ENCODE data around the gene BSN. TPM values are rescaled to one million over a fixed set of nuclear protein-coding genes. Genes with fewer than 3 reads are reported as not detected.
A peak's percentile ranks its signal among the peaks of the same experiment; 100 is the strongest.

Gene BSN
- total RNA-seq, 1 donor from 2014 or later = 0.77 TPM

DNA sequence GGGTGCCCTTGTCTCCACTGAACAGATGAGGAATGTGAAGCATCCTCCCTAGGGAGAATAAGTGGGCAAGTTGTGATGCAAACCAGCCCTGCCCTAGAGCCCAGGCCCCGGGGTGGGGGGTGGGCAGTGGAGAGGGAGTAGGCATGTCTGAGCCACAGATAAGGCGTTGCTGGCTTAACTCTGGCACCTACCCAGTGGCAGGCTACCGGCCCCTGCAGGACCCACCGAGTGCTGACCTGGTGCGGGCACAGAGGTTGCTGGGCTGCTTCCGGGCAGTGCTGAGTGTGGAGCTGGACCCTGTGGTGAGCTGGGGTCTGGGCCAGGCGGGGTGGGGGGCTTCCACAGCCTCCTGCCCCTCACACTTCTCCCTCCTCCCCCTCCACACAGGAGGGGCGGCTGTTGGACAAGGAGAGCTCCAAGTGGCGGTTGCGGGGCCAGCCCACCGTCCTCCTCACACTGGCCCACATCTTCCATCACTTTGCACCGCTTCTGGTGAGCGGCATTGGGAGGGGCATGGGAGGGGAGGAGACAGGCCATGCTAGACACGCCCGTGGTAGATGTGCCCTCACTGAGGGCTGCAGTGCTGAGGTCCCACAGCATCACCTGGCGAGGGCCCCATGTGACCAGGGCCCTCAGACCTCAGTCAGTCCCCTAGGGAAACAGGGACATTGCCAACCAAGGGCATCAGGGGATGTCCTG lies 145.2 kb downstream of the BSN start:
- Mint-ChIP-seq H3K4me1 (ENCODE audit: low read depth) (peaks cover 7% of the 10 kb centered on the region), H3K9me3 (ENCODE audit: low read depth) (no peaks in the 10 kb centered on the region), H3K27ac (ENCODE audit: unreplicated experiment) (no peak overlapping the region), H3K4me3 (ENCODE audit: unreplicated experiment) (no peak overlapping the region), H3K27me3 (ENCODE audit: low read depth) (no peaks in the 10 kb centered on the region), H3K36me3 (ENCODE audit: low read depth) (peaks cover 4% of the 10 kb centered on the region)
- no peak for DNase-seq (ENCODE audit: low spot score)
- TF ChIP-seq, protein P1, sequence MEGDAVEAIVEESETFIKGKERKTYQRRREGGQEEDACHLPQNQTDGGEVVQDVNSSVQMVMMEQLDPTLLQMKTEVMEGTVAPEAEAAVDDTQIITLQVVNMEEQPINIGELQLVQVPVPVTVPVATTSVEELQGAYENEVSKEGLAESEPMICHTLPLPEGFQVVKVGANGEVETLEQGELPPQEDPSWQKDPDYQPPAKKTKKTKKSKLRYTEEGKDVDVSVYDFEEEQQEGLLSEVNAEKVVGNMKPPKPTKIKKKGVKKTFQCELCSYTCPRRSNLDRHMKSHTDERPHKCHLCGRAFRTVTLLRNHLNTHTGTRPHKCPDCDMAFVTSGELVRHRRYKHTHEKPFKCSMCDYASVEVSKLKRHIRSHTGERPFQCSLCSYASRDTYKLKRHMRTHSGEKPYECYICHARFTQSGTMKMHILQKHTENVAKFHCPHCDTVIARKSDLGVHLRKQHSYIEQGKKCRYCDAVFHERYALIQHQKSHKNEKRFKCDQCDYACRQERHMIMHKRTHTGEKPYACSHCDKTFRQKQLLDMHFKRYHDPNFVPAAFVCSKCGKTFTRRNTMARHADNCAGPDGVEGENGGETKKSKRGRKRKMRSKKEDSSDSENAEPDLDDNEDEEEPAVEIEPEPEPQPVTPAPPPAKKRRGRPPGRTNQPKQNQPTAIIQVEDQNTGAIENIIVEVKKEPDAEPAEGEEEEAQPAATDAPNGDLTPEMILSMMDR (IDR thresholded peaks at IDR 0.05) = no peak

DNA sequence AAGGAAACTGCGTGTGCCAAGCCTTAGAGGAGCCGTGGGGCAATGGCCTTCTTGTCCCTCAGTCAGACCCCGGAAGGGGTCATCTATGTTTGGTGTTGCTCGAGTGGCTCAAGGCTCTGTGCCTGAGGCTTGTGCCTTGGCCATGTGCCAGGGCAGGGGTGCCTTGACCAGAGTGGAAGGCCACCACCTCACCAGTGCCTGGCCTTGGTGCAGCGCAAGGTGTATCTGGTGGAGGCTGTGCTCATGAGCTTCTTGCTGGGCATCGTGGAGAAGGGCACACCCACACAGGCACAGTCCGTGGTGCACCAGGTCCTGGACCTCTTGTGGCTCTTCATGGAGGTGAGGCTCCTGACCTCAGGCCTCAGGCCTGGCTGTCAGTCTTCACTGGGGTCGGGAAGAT lies 145.7 kb downstream of the BSN start:
- no peaks in the 10 kb centered on the region for H3K27me3 Mint-ChIP-seq (ENCODE audit: low read depth)
- H3K9me3 Mint-ChIP-seq (ENCODE audit: low read depth) = no peaks in the 10 kb centered on the region
- H3K4me1 Mint-ChIP-seq (ENCODE audit: low read depth) = peaks cover 7% of the 10 kb centered on the region
- H3K27ac Mint-ChIP-seq (ENCODE audit: unreplicated experiment) = no peak overlapping the region
- TF ChIP-seq, protein P1 (IDR thresholded peaks at IDR 0.05) = no peak
- no peak for DNase-seq (ENCODE audit: low spot score)
- no peak overlapping the region for H3K4me3 Mint-ChIP-seq (ENCODE audit: unreplicated experiment)
- H3K36me3 Mint-ChIP-seq (ENCODE audit: low read depth) = peaks cover 4% of the 10 kb centered on the region

DNA sequence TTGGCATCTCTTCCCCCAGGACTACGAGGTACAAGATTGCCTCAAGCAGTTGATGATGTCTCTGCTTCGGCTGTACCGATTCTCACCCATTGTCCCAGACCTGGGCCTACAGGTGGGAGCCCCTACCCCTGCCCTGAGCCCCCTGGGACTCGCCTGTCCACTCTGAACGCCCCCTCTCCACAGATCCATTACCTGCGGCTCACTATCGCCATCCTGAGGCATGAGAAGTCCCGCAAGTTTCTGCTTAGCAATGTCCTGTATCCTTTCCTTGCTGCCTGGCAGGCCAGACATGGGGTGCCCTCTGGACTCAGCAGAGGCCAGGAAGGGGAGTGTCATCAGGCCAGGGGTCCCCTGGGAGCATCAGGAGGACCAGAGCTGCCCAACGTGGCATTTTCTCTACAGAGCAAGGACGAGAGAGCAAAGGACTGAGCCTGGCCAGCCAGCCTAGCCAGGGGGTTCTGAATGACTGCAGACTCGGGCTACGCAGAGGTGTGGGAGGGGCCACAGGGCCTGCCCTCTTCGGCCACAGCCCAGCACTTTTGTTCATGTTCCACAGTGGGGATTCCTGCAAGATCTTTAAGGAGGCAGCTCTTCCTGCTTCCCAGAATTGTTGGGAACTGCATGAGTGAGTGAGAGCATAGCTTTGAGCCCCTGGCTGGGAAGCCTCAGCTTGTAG lies 146.3 kb downstream of the BSN start:
- H3K4me1 Mint-ChIP-seq (ENCODE audit: low read depth) = peaks cover 7% of the 10 kb centered on the region
- no peaks in the 10 kb centered on the region for H3K9me3 Mint-ChIP-seq (ENCODE audit: low read depth)
- H3K27ac Mint-ChIP-seq (ENCODE audit: unreplicated experiment) = no peak overlapping the region
- no peaks in the 10 kb centered on the region for H3K27me3 Mint-ChIP-seq (ENCODE audit: low read depth)
- no peak overlapping the region for H3K4me3 Mint-ChIP-seq (ENCODE audit: unreplicated experiment)
- no peak for DNase-seq (ENCODE audit: low spot score)
- TF ChIP-seq, protein P1 (IDR thresholded peaks at IDR 0.05) = peak; percentile 17
- H3K36me3 Mint-ChIP-seq (ENCODE audit: low read depth) = peaks cover 4% of the 10 kb centered on the region

DNA sequence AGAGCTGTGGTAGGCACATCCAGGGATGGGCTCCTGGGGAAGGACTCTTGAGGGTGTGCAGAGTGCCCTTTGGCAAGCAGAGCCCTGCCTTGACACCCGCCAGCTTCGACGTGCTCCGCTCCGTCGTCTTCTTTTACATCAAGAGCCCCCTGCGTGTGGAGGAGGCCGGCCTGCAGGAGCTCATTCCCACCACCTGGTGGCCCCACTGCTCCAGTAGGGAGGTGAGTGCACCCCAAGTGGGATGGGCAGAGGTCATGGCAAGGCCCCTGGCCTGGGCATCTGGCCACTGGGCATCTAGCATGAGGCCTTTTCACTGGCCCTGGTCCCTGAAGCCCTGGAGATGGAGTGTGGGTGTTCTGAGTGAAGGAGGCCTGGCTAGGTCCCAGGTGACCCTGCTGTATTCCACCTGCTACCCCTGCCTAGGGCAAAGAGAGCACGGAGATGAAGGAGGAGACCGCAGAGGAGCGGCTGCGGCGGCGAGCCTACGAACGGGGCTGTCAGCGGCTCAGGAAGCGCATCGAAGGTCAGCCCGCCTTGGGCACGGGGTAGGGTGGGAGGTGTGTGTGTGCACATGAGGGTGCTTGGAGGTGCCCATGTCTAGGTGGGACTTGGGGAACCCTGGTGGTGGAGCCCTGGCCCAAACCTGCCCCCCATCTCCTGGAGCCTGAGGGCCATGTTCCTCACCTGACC lies 147.3 kb downstream of the BSN start:
- no peak for DNase-seq (ENCODE audit: low spot score)
- Mint-ChIP-seq H3K4me1 (ENCODE audit: low read depth) (peaks cover 7% of the 10 kb centered on the region), H3K9me3 (ENCODE audit: low read depth) (no peaks in the 10 kb centered on the region), H3K27ac (ENCODE audit: unreplicated experiment) (no peak overlapping the region), H3K36me3 (ENCODE audit: low read depth) (peaks cover 6% of the 10 kb centered on the region), H3K27me3 (ENCODE audit: low read depth) (no peaks in the 10 kb centered on the region), H3K4me3 (ENCODE audit: unreplicated experiment) (no peak overlapping the region)
- TF ChIP-seq, protein P1 (IDR thresholded peaks at IDR 0.05) = peak; percentile 73

DNA sequence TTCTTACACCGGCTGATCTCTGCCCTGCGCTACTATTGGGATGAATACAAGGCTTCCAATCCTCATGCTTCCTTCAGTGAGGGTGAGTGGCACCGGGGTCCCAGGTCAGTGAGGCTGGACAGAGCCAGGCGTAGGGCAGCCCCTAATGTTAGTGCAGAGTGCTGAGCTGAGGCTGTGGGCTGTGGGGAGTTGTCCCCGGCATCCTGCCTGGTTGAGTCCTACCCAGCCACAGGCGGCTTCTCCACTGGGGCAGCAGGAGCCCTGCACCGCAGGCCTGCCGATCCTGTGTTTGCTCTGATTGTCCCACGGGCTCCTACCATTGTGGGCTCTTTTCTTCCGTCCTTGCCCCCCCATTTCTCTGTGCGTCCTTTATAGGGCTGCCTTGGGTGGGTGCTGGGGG lies 148.4 kb downstream of the BSN start:
- peaks cover 7% of the 10 kb centered on the region for H3K4me1 Mint-ChIP-seq (ENCODE audit: low read depth)
- H3K9me3 Mint-ChIP-seq (ENCODE audit: low read depth) = no peaks in the 10 kb centered on the region
- H3K4me3 Mint-ChIP-seq (ENCODE audit: unreplicated experiment) = no peak overlapping the region
- no peak for DNase-seq (ENCODE audit: low spot score)
- H3K27me3 Mint-ChIP-seq (ENCODE audit: low read depth) = no peaks in the 10 kb centered on the region
- H3K27ac Mint-ChIP-seq (ENCODE audit: unreplicated experiment) = no peak overlapping the region
- peaks cover 9% of the 10 kb centered on the region for H3K36me3 Mint-ChIP-seq (ENCODE audit: low read depth)
- TF ChIP-seq, protein P1 (IDR thresholded peaks at IDR 0.05) = no peak

Data from chondrocyte (in vitro differentiated cells).